ENCODE measurements around the gene TOMM5. TPM values are rescaled to one million over a fixed set of nuclear protein-coding genes. Genes with fewer than 3 reads are reported as not detected.

The TOMM5 gene
- total RNA-seq, 1 donor from 2014 or later, result 201 TPM

DNA sequence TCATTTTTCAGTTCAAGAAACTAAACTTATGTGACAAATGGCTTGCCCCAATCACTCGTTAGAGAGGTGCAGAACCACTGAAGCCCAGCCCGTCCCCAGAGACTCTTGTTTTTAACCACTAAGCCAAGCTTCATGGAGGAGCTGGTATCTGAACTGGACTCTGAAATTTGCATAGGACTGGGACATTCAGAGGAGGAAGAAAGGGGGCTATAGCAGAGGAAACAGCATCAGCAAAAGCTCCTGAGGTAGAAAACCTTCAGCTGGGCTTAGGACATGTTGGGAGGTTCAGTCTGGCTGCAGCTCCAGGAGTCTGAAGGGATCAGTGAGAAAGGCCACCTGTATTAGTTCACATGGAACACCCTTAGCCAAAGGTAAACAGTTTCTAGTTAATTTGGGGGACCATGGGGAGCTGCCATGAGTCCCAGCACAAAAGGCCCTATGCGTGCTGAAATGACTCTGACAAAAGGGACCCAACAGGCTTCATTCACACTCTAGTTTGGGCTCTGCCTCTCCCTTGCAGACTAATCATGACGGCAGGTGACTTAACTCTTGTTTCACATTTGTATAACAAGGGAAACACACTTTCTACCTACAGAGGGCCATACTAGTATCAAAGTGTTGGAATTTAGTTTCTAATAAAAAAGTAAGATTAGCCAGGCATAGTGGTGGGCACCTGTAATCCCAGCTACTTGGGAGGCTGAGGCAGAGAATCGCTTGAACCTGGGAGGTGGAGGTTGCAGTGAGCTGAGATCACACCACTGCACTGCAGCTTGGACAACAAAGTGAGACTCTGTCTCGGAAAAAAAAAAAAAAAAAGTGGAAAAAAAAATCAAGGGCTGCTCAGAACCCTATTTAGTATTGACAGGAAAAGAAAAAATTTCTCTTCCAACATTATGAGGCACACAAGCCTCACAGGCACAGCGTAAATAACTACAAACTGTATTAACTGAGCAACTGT lies 26.5 kb downstream of the TOMM5 start:
- no peaks in the 10 kb centered on the region for H3F3A ChIP-seq (ENCODE audit: low read depth)
- DNase-seq (ENCODE audit: low spot score), result no peak

DNA sequence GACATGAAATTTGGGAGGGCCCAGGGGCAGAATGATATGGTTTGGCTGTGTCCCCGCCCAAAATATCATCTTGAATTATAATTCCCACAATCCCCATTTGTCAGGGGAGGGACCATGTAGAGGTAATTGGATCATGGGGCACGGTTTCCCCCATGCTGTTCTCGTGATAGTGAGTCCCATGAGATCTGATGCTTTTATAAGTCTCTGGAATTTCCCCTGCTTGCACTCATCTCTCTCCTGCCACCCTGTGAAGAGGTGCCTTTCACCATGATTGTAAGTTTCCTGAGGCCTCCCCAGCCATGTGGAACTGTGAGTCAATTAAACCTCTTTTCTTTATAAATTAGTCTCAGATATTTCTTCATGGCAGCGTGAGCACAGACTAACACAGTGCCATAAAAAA lies 27.5 kb downstream of the TOMM5 start:
- H3K27ac Mint-ChIP-seq, result no peak overlapping the region
- H3K27me3 Mint-ChIP-seq (ENCODE audit: insufficient read depth, low read depth), result peaks cover 3% of the 10 kb centered on the region

More for the DNA sequence above, 26.5 kb downstream of the TOMM5 start:
- no peak overlapping the region for H3K27ac ChIP-seq
- no peaks in the 10 kb centered on the region for H3K36me3 ChIP-seq
- Mint-ChIP-seq H3K4me1 (no peaks in the 10 kb centered on the region), H3K9me3 (peaks cover 34% of the 10 kb centered on the region), H3K36me3 (peaks cover 41% of the 10 kb centered on the region), H3K27ac (no peak overlapping the region), H3K27me3 (ENCODE audit: insufficient read depth, low read depth) (peaks cover 3% of the 10 kb centered on the region), H3K4me3 (no peak overlapping the region)
- H3K79me2 ChIP-seq (ENCODE audit: low read depth), result peaks cover 61% of the 10 kb centered on the region
- no peak overlapping the region for H3K4me2 ChIP-seq
- TF ChIP-seq, protein P1, sequence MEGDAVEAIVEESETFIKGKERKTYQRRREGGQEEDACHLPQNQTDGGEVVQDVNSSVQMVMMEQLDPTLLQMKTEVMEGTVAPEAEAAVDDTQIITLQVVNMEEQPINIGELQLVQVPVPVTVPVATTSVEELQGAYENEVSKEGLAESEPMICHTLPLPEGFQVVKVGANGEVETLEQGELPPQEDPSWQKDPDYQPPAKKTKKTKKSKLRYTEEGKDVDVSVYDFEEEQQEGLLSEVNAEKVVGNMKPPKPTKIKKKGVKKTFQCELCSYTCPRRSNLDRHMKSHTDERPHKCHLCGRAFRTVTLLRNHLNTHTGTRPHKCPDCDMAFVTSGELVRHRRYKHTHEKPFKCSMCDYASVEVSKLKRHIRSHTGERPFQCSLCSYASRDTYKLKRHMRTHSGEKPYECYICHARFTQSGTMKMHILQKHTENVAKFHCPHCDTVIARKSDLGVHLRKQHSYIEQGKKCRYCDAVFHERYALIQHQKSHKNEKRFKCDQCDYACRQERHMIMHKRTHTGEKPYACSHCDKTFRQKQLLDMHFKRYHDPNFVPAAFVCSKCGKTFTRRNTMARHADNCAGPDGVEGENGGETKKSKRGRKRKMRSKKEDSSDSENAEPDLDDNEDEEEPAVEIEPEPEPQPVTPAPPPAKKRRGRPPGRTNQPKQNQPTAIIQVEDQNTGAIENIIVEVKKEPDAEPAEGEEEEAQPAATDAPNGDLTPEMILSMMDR (IDR thresholded peaks at IDR 0.05), result no peak
- no peak for TF ChIP-seq EZH2phosphoT487 (IDR thresholded peaks at IDR 0.05)
- TF ChIP-seq EZH2 (IDR thresholded peaks at IDR 0.05), result no peak
- H3K9me3 ChIP-seq (ENCODE audit: low read depth), result no peaks in the 10 kb centered on the region
- no peaks in the 10 kb centered on the region for H3K27me3 ChIP-seq
- no peak overlapping the region for H2AFZ ChIP-seq (replicated peaks)
- H3K4me3 ChIP-seq, result no peak overlapping the region
- no peak overlapping the region for H3K9ac ChIP-seq
- peaks cover 5% of the 10 kb centered on the region for H4K20me1 ChIP-seq (ENCODE audit: low read depth)
- no peaks in the 10 kb centered on the region for H3K4me1 ChIP-seq

DNA sequence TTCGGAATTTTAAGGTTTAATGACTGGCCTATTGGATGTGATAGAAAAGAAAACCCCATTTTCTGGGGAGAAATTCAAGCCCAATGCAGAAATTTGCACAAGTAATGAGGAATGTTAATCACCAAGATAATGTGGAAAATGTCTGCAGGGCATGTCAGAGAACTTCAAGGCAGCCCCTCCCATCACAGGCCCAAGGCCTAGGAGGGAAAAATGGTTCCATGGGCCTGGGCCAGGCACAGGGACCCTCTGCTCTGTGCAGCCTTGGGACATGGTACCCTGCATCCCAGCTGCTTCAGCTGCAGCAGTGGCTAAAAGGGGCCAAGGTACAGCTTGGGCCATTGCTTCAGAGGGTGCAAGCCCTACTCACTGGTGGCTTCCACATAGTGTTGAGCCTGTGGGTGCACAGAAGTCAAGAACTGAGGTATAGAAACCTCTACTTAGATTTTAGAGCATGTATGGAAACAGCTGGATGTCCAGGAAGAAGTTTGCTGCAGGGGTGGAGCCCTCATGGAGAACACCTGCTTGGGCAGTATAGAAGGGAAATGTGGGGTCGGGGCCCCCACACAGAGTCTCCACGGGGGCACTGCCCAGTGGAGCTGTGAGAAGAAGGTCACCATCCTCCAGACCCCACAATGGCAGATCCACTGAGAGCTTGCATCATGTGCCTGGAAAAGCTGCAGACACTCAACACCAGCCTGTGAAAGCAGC lies 28.4 kb downstream of the TOMM5 start:
- no peak overlapping the region for H2AFZ ChIP-seq (replicated peaks)
- no peaks in the 10 kb centered on the region for H3F3A ChIP-seq (ENCODE audit: low read depth)
- TF ChIP-seq, protein P1 (IDR thresholded peaks at IDR 0.05), result no peak
- TF ChIP-seq EZH2phosphoT487 (IDR thresholded peaks at IDR 0.05) (no peak), EZH2 (IDR thresholded peaks at IDR 0.05) (no peak)
- H3K4me3 Mint-ChIP-seq, result no peak overlapping the region
- H3K27ac ChIP-seq, result no peak overlapping the region
- H3K9me3 Mint-ChIP-seq, result peaks cover 34% of the 10 kb centered on the region
- peaks cover 60% of the 10 kb centered on the region for H3K79me2 ChIP-seq (ENCODE audit: low read depth)
- H3K27ac Mint-ChIP-seq, result no peak overlapping the region
- no peaks in the 10 kb centered on the region for H3K4me1 ChIP-seq
- peaks cover 4% of the 10 kb centered on the region for H3K4me1 Mint-ChIP-seq
- peaks cover 50% of the 10 kb centered on the region for H3K36me3 Mint-ChIP-seq
- no peak overlapping the region for H3K9ac ChIP-seq
- H3K27me3 ChIP-seq, result no peaks in the 10 kb centered on the region
- no peaks in the 10 kb centered on the region for H3K36me3 ChIP-seq
- no peak for DNase-seq (ENCODE audit: low spot score)
- peaks cover 8% of the 10 kb centered on the region for H4K20me1 ChIP-seq (ENCODE audit: low read depth)
- no peaks in the 10 kb centered on the region for H3K9me3 ChIP-seq (ENCODE audit: low read depth)
- H3K27me3 Mint-ChIP-seq (ENCODE audit: insufficient read depth, low read depth), result peaks cover 3% of the 10 kb centered on the region
- H3K4me2 ChIP-seq, result no peak overlapping the region
- H3K4me3 ChIP-seq, result no peak overlapping the region

More for the DNA sequence above, 27.5 kb downstream of the TOMM5 start:
- peaks cover 5% of the 10 kb centered on the region for H4K20me1 ChIP-seq (ENCODE audit: low read depth)
- H3K9me3 ChIP-seq (ENCODE audit: low read depth), result no peaks in the 10 kb centered on the region
- H3K4me2 ChIP-seq, result no peak overlapping the region
- peaks cover 59% of the 10 kb centered on the region for H3K79me2 ChIP-seq (ENCODE audit: low read depth)
- Mint-ChIP-seq H3K9me3 (peaks cover 34% of the 10 kb centered on the region), H3K36me3 (peaks cover 41% of the 10 kb centered on the region), H3K4me1 (no peaks in the 10 kb centered on the region), H3K4me3 (no peak overlapping the region)
- no peaks in the 10 kb centered on the region for H3K4me1 ChIP-seq
- H3K27ac ChIP-seq, result no peak overlapping the region
- TF ChIP-seq EZH2 (IDR thresholded peaks at IDR 0.05) (no peak), EZH2phosphoT487 (IDR thresholded peaks at IDR 0.05) (no peak)
- TF ChIP-seq, protein P1 (IDR thresholded peaks at IDR 0.05), result no peak
- DNase-seq (ENCODE audit: low spot score), result no peak
- no peaks in the 10 kb centered on the region for H3K27me3 ChIP-seq
- H2AFZ ChIP-seq (replicated peaks), result no peak overlapping the region
- H3K9ac ChIP-seq, result no peak overlapping the region
- H3K4me3 ChIP-seq, result no peak overlapping the region
- no peaks in the 10 kb centered on the region for H3K36me3 ChIP-seq
- no peaks in the 10 kb centered on the region for H3F3A ChIP-seq (ENCODE audit: low read depth)

All from neural progenitor cell (in vitro differentiated cells).